Gastroesophageal sphincter (tissue), 4 donors: ENCODE results near the gene TNNT2. TPM values are rescaled to one million over a fixed set of nuclear protein-coding genes. Genes with fewer than 3 reads are reported as not detected.

Experiments used
- ATAC-seq: fragments of 150-250 bp; one replicate; pipeline ENCODE4 v1.9.1; 2016; ENCODE audit warnings: mild to moderate bottlenecking, moderate library complexity
- H3K27ac ChIP-seq, 4 donors: fragments of 200-600 bp; sonication (generic) in 3 of 4; 1 replicate in 3 of 4; 2 replicates in 1 of 4; pipeline ENCODE4 v1.5.1; 2016 to 2019
- H3K27me3 ChIP-seq: fragments of 200-600 bp; sonication (generic); one replicate; pipeline ENCODE4 v1.5.1; 2019
- H3K36me3 ChIP-seq, 2 donors: fragments of 200-600 bp; sonication (generic); one replicate each; pipeline ENCODE4 v1.5.1; 2019; ENCODE audit warnings: control low read depth in 1 of 2
- H3K4me1 ChIP-seq, 3 donors: fragments of 200-600 bp; sonication (generic); 1 replicate in 2 of 3; 2 replicates in 1 of 3; pipeline ENCODE4 v1.5.1; 2016 to 2019; ENCODE audit warnings: control low read depth in 2 of 3
- H3K4me3 ChIP-seq, 2 donors: fragments of 200-600 bp; sonication (generic); one replicate each; pipeline ENCODE4 v1.5.1; 2019; ENCODE audit warnings: mild to moderate bottlenecking in 1 of 2, moderate library complexity in 1 of 2
- H3K9me3 ChIP-seq, 3 donors: fragments of 200-600 bp; sonication (generic); one replicate each; pipeline ENCODE4 v1.5.1; 2017 to 2019; ENCODE audit warnings: control low read depth in 2 of 3
- CTCF ChIP-seq, 4 experiments: fragments of 200-600 bp in 2 of 4; fragments of 450-650 bp in 2 of 4; sonication (generic) in 1 of 4; IDR thresholded peaks; one replicate each; pipeline ENCODE4 v1.5.1; 2017 to 2019; ENCODE audit warnings: antibody characterized with exemption in 4 of 4, mild to moderate bottlenecking in 2 of 4, moderate library complexity in 2 of 4
- EP300 ChIP-seq: sonication (generic); formaldehyde crosslinking; IDR thresholded peaks from one replicate; pipeline ENCODE4 v1.6.1; 2017; ENCODE audit warnings: antibody characterized with exemption, mild to moderate bottlenecking
- POLR2A ChIP-seq, 2 donors: fragments of 450-650 bp; IDR thresholded peaks; one replicate each; pipeline ENCODE4 v1.6.1; 2017; ENCODE audit warnings: antibody characterized with exemption in 2 of 2, mild to moderate bottlenecking in 2 of 2, moderate library complexity in 1 of 2
- POLR2AphosphoS5 ChIP-seq: sonication (generic); formaldehyde crosslinking; IDR thresholded peaks from one replicate; pipeline ENCODE4 v1.6.1; 2017; ENCODE audit warnings: antibody characterized with exemption
- WGBS, 2 donors: methylation state at CpG; one replicate each; pipeline ENCODE4 v1.1.5; 2018; ENCODE audit warnings: low coverage in 1 of 2; 5-methylcytosine and 5-hydroxymethylcytosine counted together
- total RNA-seq, 4 donors: library from RNA; depleted of rRNA; stranded (reverse); fragments of >200 nt; gene quantifications; one replicate each; pipeline ENCODE4 v1.1.0, GENCODE V29; 2016

The TNNT2 gene
- total RNA-seq, 4 donors from 2014 or later: 0.47 to 0.94 (median 0.81) TPM; not detected in 1

GRCh38 chr1:201394591-201394990, 17.1 kb upstream of the TNNT2 start:
- no peak for ATAC-seq
- 33% methylated on average over 1 of the region's 3 CpGs; no CpG with 5 or more reads in 1 of the 2 donors for WGBS, 2 donors
- Histone ChIP-seq H3K4me1 (peaks cover 0 to 9% (median 7%) of the 10 kb centered on the region in 3 donors), H3K9me3 (no peaks in the 10 kb centered on the region), H3K27ac (no peak overlapping the region), H3K27me3 (peaks cover 29% of the 10 kb centered on the region), H3K36me3 (no peaks in the 10 kb centered on the region), H3K4me3 (no peak overlapping the region)
- TF ChIP-seq POLR2A (IDR thresholded peaks at IDR 0.05) (no peak), POLR2AphosphoS5 (no peak), EP300 (no peak), CTCF (IDR thresholded peaks at IDR 0.05) (no peak)

GRCh38 chr1:201393076-201393475, 15.6 kb upstream of the TNNT2 start:
- ATAC-seq: no peak
- Histone ChIP-seq H3K27ac (no peak overlapping the region), H3K27me3 (peaks cover 27% of the 10 kb centered on the region), H3K4me3 (no peak overlapping the region), H3K9me3 (no peaks in the 10 kb centered on the region), H3K4me1 (no peaks in the 10 kb centered on the region), H3K36me3 (no peaks in the 10 kb centered on the region)
- 71% methylated on average over 3 of the region's 3 CpGs; no CpG with 5 or more reads in 1 of the 2 donors for WGBS, 2 donors
- TF ChIP-seq POLR2A (IDR thresholded peaks at IDR 0.05) (no peak), CTCF (IDR thresholded peaks at IDR 0.05) (no peak), POLR2AphosphoS5 (no peak), EP300 (no peak)

- 33 to 69% methylated on average over 1 to 8 of the region's 9 CpGs for WGBS, 2 donors
- peaks cover 25% of the 10 kb centered on the region for H3K27me3 ChIP-seq
These were observed 14.4 kb upstream of the TNNT2 start for GRCh38 chr1:201391651-201392511.

GRCh38 chr1:201391225-201391624, 13.7 kb upstream of the TNNT2 start:
- H3K27ac ChIP-seq: no peak overlapping the region
- no peaks in the 10 kb centered on the region for H3K4me1 ChIP-seq
- peaks cover 28% of the 10 kb centered on the region for H3K27me3 ChIP-seq
- no peak for TF ChIP-seq EP300
- no peaks in the 10 kb centered on the region for H3K9me3 ChIP-seq
- WGBS, 2 donors: no CpG with 5 or more reads among the region's 1 CpG
- no peaks in the 10 kb centered on the region for H3K36me3 ChIP-seq
- ATAC-seq: no peak
- no peak overlapping the region for H3K4me3 ChIP-seq

More at GRCh38 chr1:201391651-201392511, 14.4 kb upstream of the TNNT2 start:
- TF ChIP-seq POLR2A (IDR thresholded peaks at IDR 0.05) (no peak), CTCF (IDR thresholded peaks at IDR 0.05) (no peak), POLR2AphosphoS5 (no peak)
- Histone ChIP-seq H3K4me1 (no peaks in the 10 kb centered on the region), H3K9me3 (no peaks in the 10 kb centered on the region), H3K4me3 (no peak overlapping the region), H3K27ac (no peak overlapping the region), H3K36me3 (no peaks in the 10 kb centered on the region)
- ATAC-seq: no peak

GRCh38 chr1:201389051-201389450, 11.6 kb upstream of the TNNT2 start:
- Histone ChIP-seq H3K9me3 (no peaks in the 10 kb centered on the region), H3K4me1 (no peaks in the 10 kb centered on the region), H3K27me3 (peaks cover 46% of the 10 kb centered on the region), H3K4me3 (no peak overlapping the region), H3K36me3 (no peaks in the 10 kb centered on the region), H3K27ac (no peak overlapping the region)
- ATAC-seq: no peak
- no CpG with 5 or more reads among the region's 12 CpGs for WGBS, 2 donors
- no peak for TF ChIP-seq POLR2AphosphoS5
- no peak for TF ChIP-seq EP300
- no peak for TF ChIP-seq CTCF (IDR thresholded peaks at IDR 0.05)
- TF ChIP-seq POLR2A (IDR thresholded peaks at IDR 0.05): no peak
